T-helper 9 cell (primary cell): Measurements from ENCODE around the gene PRRT1.
A peak's percentile ranks its signal among the peaks of the same experiment; 100 is the strongest.
"Not testable (repeated sequence)": the region's sequence is repeated elsewhere in the genome, so short reads cannot be mapped to it uniquely, and the experiment has no call there.

Source experiments
- DNase-seq: peaks from one replicate; pipeline ENCODE4 v3.0.0-alpha.2; 2020

Gene PRRT1

DNA sequence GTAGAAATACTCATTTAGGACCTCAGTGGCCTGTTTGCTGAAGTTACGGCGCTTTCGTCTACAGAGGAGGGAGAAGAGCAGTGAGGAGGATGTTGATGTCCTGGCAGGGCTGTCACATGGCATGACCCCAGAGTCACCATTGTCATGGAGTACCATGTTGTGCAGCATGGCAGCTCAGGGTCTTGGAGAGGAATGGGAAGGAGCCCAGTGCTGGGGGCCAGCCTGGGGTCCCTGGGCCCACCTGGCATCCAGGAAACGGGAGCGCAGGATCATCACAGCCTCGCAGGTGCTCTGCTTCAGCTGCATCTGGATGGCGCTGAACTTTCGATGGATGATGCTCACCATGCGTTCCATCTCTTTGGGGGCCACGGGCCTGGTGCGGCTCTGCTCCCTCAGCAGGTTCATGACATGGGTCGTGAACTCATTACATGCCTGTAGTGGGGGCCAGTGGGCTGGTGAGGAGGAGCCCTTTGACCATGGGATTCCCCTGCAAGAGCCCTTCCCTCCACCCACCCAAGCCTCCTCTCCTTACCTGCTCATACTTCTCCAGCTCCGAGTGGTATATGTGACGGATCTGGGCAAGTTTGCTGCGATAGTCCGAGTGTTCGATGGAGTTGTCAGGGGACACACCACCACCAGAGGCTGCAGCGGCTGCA, 36.1 kb upstream of the PRRT1 start:
- DNase-seq: not testable (repeated sequence)

DNA sequence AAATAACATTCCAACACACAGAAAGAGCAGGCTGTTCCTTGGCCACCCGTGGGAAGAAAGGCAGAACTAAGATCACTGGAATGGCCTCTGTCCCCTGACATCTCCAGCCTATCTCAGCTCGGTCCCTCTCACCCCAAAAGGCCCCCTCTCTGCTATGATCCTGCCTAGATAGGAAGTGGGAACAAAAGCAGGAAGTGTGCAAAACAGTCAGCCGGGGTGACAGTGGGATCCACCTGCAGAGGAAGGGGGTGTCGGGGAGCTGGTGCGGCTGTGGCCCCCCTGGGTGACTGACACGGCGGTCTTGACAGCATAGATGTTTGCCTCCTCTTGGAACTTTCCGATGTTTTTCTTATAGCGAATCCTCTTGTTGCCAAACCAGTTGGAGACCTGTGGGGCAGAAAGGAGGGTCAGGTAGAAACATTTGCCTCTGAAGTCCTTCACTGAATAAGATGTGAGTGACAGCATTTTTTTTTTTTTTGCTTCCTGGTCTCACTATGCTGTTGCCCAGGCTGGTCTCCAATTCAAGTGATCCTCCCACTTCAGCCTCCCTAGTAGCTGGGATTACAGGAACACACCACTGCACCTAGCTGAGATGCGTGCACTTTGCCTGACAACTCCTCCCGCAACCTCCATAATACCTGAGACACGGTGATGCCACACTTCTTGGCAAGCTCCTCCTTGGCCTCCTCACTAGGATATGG, 35.4 kb upstream of the PRRT1 start:
- DNase-seq: no peak

DNA sequence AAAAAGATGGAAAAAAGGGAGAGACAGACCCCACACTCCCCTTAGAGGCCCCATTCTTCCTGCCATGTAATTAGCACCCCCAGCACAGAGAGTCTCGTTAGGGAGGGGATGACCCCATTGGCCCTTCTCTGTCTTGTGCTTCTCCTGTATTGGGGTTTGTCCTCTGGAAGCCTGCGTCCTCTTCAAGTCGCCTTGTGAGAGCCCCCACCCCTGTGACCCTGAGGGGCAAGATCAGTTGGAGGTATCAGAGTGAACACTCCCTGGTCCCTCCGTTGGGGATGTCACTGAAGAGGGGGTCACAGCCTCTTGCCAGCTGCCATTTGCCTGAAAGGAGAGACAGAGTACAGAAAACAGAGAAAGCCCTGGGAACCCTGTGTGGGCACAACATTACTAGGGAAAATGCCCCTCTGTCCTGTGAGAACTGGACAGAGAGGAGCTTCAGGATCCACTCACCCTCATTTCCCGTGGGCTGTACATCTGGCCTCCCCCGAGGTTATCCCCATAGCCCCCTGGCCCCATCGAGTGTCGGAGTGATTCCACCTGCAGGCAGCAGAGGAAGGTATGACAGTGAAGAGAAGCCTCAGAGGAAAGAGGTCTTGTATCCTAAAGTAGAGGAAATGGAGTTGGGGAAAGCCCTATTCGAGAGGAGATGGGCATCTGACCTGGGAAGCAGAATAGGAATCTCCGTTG, 34.6 kb upstream of the PRRT1 start:
- DNase-seq: not testable (repeated sequence)

DNA sequence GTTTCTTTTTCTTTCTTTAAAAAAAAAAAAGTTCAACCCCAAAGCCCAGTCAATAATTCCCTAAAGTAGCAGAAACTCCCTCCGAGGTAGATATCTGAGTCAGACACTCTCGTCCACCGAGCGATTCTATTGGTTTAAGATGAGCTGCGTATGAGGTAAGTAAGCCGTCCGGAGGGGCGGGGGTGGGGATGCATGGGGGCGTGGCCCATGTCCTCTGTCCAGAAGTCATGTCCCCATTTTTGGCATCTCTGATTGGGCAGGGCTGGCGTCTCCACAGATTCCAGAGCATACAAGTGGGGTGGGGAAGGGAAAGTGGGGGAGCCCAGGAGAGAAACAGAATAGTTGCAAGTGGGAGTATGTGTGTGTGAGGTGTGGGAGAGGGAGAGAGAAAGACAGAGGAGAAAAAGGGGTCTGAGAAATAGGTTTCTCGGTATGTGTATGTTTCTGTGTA, 34.0 kb upstream of the PRRT1 start:
- peak; percentile 44 for DNase-seq

DNA sequence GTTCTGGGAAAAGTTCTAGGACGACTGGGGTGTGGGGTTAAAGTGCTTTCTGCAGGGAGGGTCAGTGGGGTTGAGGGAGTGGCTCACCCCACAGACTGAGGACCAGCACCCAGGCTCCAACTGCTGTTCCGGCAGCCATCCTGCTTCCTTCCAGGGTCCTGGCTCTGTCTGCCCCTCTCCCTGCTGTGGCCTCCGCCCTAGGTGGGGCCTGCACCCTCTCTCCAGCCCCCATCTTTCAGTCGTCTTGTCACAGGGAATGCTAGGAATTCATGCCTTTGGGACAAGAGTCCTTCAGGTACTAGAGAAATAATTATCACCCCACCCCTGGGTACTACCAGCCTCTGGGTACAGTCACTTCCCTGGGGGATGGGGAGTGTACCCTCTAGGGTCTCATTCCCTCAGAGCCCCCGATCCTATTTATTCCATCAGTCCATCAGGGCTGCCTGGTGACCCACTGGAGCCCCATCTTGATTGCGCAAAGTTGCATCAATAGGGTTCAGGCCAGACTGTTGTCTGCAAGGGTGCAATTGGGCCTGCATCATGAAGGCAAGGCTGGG, 32.4 kb upstream of the PRRT1 start, which contains the start of gene AGER:
AGER (minus strand) TSS at position 170 of the 557 bp plus-strand sequence; CDS start at position 139, 31 bp downstream.
- no peak for DNase-seq

DNA sequence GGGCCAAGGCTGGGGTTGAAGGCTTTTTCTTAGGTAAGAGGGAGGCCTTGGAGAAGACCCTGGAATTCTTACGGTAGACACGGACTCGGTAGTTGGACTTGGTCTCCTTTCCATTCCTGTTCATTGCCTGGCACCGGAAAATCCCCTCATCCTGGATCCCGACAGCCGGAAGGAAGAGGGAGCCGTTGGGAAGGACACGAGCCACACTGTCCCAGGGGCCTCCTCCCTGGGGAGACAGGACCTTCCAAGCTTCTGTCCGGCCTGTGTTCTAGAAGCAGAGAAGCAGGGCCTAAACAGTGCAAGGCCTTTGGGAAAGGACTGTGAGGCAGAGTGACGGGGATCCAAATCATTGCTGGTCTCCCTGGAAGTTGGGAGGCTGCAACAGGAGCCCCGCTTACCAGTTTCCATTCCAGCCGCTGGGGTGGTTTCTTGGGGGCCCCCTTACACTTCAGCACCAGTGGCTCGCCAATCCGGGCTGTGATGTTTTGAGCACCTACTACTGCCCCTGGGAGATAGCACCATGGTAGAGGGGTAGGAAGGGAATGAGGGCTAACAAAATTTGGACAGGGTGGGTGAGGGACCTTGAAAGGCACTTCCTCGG, 31.8 kb upstream of the PRRT1 start:
- DNase-seq: no peak

DNA sequence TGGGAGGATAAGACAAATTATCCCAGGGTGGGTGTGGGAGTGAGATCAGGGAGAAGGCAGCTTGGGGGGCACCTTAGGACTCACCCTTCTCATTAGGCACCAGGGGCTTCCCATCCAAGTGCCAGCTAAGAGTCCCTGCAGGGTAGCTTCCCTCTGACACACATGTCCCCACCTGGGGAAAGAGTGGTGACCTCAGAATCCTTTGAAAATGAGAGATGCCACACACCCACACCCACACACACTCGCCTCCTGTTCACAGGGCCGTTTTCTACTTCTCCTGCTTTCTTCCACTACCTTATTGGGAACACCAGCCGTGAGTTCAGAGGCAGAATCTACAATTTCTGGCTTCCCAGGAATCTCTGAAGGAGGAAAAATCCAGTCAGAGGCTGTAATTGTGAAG, 31.3 kb upstream of the PRRT1 start:
- no peak for DNase-seq

DNA sequence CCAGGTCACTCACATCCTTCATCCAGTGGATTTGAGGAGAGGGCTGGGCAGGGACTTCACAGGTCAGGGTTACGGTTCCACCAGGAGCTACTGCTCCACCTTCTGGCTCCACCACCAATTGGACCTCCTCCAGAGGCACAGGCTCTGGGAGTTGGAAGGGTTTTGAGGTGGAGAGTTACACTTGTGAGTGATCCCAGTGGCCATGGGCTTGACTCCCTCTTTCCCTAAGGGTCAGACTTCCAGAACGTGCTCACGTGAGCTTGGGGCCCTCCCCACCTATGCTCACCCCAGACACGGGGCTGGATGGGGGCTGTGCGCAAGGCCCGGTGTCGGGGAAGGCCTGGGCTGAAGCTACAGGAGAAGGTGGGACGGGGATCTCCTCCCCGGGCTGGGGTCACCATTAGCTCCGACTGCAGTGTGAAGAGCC, 30.8 kb upstream of the PRRT1 start:
- DNase-seq: no peak

DNA sequence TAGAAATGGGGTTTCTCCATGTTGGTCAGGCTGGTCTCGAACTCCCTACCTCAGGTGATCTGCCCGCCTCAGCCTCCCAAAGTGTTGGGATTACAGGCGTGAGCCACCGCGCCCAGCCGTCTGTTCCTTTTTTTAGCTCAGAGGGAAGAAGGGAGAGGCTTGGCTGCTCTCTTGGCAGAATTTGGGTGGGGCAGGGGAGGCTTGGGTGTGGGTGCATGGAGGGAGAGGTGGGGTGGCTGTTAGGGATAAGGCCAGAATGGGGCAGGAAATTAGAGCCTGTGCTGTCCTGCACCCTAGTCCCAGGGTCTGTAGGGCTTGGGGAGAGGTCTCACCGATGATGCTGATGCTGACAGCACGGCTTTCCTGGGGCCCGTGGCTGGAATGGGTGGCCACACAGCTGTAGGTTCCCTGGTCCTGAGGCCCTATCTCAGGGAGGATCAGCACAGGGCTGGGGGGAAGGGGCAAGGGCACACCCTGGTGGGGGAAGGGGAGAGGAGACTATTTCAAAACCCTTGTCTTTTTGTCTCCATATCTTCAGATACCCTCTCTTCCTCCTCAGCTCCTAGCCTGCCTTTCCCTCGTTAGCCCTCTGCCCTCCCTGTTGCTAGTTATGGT, 30.3 kb upstream of the PRRT1 start:
- no peak for DNase-seq

DNA sequence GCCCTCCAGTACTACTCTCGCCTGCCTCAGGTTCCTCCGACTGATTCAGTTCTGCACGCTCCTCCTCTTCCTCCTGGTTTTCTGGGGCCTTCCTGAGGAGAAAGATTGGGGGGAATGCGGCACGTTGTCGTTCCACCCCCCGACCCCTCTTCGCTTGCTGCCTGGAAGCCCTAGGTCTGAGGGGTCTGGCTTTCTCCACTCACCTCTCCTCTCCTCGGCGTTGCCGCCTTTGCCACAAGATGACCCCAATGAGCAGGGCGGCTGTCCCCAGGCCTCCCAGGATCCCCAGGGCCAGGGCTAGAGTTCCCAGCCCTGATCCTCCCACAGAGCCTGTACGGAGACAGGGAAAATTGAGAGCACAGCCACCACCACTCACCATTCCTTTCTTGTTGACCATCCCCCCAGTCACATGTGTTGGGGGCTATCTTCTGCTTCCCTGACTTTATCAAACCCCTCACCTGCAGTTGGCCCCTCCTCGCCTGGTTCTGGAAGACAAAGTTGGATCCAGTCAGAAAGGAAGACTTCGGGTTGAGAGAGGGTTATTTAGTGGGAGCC, 29.5 kb upstream of the PRRT1 start:
- no peak for DNase-seq

DNA sequence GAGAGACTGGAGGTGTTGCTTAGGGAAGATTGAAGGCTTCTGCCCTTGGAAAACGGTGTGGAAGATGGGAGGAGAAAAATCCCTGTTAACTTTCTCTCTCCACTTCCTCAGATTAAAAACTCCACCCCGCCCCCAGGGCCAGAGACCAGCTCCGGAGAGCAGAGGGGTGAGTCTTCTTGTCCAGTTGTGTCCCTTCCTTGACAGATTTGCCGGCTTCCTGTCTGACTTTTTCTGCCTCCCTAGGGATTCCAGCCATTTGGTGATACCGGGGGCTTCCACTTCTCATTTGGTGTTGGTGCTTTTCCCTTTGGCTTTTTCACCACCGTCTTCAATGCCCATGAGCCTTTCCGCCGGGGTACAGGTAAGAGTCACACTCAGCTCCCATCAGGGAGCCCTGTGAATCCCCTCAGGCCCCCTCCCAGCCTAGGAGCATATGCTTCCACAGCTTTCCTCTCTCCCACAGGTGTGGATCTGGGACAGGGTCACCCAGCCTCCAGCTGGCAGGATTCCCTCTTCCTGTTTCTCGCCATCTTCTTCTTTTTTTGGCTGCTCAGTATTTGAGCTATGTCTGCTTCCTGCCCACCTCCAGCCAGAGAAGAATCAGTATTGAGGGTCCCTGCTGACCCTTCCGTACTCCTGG, 28.1 kb upstream of the PRRT1 start:
- DNase-seq: no peak

DNA sequence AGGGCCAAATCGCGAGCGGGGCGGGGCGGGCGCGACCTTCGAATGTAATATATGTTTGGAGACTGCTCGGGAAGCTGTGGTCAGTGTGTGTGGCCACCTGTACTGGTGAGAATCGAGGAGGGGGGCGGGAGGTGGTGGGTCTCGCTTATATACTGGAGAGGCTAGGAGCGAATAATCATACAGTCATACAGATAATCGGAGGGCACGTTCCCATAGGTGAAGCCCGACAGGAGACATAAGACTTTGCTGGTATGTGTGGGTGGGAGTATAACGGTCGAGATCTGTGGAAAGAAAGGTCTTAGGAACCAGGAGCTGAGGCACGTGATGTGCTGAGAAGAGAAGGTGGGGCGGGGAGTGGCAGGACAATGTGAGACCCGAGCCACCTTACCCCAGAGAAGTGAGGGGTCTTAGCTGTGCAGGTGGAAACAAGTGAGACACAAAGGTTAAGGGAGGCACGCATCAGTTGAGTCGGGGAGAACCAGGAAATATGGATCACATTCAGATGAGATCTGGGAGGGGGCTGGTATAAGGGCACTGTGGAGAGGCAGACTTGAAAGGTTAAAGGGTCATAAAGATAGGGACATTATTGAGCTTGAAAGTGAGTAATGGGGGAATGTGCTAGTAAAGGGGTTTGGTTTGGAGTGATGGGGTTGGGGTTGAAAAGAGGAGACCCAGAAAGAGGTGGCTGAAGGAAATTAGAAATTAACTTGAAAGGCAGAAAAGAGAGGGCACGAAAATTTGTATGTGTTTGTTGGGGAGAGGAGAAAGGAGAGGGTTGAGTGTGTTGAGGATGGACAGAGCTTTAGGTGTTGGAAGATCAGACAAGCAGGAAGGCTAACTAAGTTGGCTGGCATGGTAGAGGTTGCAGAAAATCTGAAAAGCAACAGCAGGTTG, 27.1 kb upstream of the PRRT1 start:
- no peak for DNase-seq

DNA sequence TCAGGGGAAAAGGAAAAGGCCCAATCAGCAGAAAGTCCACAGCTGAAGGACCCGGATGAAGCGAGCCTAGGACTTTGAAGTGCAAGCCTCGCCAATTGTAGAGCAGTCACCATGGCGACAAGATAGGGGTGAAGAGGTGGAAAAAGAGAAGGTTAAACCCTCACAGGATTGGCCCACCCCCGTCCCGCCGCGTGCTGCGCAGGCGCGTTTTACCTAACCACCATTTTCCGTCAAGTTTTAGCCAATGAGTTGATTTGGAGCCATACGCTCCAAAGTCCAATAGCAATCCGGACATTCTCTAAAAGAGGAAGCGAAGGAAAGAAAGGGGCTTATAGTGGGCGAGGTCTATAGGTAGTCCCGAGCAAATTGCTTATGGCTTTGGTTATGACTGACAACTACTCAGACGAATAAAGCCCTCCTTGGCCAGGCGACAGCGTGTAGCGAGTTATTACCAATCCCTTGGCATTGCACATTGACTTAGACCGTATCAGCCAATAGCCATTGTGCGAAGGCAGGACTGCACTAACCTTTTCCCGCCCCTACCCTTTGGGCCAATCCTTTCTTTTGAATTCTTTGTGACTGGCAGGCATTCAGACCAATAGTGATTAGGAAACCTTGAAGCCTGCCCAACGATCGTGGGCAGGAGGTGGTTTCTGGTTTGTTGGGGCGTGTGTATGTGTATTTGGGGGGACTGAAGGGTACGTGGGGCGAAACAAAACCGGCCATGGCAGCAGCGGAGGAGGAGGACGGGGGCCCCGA, 26.2 kb upstream of the PRRT1 start, which contains the start of gene RNF5:
RNF5 (plus strand) TSS at position 618 of the 759 bp plus-strand sequence; CDS start at position 725, 107 bp downstream.
- peak; percentile 85 for DNase-seq

DNA sequence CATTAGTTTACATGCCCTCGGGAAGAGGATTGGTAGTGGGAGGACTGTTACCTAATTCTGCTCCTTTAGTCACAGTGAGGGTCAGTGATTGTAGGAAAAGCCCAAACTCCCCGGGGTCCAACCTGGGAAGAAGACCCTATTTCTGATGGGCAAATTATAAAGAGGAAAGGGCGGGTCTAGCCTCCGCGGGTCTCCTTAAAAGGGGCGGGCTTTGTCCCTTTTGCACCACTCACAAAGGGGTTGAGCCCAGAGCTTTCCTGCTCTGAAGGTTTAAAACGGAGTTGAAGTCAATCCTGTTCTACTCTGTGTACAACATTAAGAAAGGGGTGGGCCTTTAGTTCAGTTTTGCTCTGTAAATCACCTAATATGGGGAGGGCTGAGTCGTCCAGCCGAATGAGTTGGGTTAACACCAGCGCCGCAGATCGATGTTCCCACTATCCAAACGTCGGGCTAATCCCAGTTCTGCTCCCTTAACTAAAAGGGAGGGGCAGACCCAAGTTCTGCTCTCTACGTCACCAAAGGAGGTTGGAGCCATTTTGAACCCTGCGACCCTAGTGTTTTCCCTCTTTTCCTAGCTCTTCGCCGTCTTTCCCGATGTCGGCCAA, 25.5 kb upstream of the PRRT1 start:
- no peak for DNase-seq

DNA sequence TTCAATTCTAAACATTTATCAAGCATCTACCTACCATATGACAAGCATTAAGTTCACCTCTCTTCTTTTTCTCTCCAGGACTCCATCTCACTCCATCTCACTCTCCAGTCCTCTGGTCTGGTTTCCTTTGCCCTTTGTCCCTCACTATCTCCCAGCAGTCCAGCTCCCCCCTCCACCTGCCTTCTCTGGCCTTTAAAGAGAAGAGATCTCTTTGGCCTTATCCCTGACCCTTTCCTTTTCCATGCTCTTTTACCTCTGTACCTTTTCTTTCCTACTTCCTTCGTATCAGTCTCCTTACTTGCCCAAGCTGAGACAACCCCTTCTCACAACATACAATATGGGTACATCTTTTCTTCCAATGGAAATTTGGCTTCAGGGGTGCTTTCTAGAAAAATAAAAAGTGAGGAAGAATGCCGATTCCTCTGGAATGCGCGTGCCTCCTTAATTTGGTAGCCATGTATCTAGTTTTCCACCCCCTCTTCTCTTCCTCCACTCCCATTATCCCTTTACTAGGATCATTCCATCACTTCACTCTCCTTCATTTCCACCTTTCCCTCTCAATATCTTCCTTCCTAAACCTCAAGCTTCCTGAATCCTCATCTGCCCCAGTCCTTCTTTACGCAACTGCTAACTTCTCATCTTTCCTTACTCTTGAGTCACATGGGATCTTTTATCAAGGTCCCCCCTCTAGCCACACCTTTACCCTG, 24.9 kb upstream of the PRRT1 start:
- no peak for DNase-seq

DNA sequence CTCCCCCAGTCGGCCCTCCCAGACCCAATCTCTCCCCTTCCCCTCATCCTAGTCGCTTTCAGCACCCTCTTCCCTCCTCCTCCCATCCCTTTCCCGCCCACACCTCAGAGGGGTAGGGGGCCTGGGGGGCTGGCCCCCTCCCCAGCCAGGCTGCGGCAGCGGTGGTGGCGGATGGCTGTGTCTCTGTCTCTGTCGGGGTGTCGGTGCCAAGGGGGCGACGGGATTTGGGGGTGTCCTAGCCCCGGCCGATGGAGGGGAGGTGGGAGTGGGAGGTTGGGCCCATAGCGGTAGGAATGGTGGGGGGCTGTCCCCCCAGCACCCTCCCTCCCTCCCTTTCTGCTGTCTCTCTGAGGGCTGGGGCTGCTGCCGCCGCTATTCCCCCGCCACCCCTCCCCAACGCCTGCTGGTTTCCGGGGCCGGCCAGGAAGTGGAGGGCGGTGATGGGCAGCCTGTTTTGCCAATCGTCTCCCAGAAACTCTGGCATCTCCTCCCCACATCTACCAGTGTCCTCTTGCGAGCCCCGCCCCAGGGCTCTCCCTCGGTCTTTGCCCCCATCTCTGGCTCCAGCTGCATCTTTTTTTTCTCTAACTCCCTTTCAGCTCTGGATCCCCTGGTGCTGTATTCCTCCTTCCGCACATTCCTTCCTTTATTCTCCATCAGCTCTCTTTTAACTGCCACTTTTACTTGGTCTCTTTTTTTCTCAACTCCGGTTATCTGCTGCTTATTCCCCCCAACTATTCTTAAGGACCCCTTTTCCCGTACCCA, 24.2 kb upstream of the PRRT1 start, which contains the start of gene AGPAT1:
AGPAT1 (minus strand) TSS at position 374 of the 765 bp plus-strand sequence. CDS start 4,588 bp downstream, outside the sequence.
- DNase-seq: peak; percentile 94

DNA sequence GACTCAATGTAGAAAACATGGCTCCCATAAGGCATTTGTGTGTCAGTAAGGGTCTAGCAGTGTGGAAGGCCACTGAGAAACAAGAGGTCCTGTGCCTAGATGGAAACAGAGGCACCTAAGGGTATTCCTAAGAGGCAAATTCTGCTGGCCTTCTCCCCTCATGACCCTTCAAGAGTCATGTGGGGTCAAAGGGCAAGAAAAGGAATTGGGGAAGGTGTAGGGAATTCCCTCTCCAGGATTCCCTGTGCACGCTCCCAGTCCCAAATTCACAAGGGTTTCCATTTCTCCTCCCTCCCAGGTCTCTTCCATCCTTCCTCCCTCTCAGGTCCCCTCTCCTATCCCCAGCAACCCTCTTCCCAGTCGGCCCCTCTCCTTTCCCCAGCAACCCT, 23.6 kb upstream of the PRRT1 start:
- DNase-seq: no peak

DNA sequence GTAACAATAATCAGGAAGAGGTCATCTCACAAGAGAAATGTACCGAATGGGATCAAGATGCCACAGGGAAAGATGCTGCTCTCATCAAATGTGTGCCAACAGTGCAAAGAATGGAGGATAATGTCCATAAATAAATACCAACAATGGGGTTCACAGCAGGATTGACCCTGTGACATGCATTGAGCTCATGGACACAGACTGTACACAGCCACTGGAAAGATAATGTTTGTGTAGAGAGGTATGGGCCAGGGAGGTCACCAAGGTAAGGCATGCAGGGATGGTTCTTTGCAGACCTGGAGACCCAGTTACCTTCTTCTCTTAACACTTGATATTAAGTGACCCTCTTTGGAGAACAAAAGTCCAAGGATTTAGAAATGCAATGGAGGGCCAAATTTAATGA, 22.7 kb upstream of the PRRT1 start:
- DNase-seq: no peak
